Measurements from ENCODE around the gene CMC1.
A peak's percentile ranks its signal among the peaks of the same experiment; 100 is the strongest.

The CMC1 gene

DNA sequence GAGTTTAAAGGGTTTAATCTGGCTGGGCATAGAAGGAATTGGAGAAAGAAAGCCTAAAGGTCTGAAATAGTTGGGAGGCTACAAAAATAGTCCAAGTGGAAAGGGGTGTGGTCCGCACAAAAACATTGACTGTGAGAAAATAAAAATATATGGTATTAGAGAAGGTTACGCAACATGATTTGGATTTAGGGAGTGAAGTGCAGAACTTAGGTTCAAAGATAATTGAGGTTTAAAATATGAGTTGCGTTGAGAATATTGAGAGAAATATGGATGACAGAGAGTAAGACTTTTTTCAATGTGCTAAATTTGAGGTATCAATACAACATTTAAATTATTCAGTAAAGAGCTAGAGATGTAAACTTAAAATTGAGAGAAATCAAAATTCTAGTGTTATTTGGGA is 15.4 kb upstream of the CMC1 start:
- H3K27me3 ChIP-seq (ENCODE audit: low read depth) = no peaks in the 10 kb centered on the region
- no peak for DNase-seq (ENCODE audit: low spot score in 2 of 2)
- in situ Hi-C loops (cut with MboI; ENCODE audit: low sequenced_read_pairs) = no loop called here
- H3K9me3 ChIP-seq = no peaks in the 10 kb centered on the region
- no peak overlapping the region for H3K4me3 ChIP-seq
- H3K36me3 ChIP-seq (replicated peaks) = no peaks in the 10 kb centered on the region
- no peaks in the 10 kb centered on the region for H3K4me1 ChIP-seq

DNA sequence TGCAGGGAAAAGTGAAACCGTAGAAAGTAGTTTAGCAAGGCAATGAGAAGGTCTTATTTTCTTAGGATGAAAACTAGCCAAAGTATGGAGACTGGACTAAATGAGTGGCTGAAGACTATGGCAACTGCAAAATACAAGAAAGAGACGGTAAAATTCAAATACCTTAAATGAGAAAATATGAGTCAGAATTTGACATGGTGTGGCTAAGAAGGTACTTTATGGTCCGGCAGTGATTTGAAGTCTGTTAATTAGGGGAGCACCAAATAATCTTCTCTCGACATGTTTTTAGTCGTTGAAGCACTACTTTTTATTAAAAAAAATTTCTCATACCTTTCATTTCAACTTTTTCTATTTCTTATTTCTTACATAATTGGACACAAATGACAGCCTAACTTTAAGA is 12.8 kb upstream of the CMC1 start:
- in situ Hi-C loops (cut with MboI; ENCODE audit: low sequenced_read_pairs) = no loop called here
- no peaks in the 10 kb centered on the region for H3K4me1 ChIP-seq
- no peaks in the 10 kb centered on the region for H3K27me3 ChIP-seq (ENCODE audit: low read depth)

DNA sequence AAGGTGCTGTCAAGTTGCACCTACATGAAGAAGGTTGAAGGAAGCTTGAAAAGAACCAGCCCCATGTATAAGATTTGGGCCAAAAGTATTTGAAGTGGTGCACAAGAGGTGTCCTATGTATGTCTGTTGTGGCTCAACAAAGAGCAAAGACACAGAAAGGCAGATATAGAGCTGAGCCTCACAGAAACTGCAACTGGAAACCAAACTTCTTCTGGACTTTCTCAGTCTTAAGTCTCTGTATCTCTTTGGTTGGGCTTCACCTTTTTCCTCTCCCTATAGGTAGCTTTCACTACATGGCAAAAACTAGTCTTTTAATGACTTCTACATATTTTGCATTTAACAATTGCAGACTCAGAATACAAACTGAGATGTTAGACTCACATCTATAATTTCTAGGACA is 8.8 kb upstream of the CMC1 start:
- H3K9me3 ChIP-seq = no peaks in the 10 kb centered on the region
- H3K36me3 ChIP-seq (replicated peaks) = no peaks in the 10 kb centered on the region
- no peak overlapping the region for H3K4me3 ChIP-seq
- H3K27me3 ChIP-seq (ENCODE audit: low read depth) = peaks cover 2% of the 10 kb centered on the region; the same call in 1 of the 2 replicates
- H3K4me1 ChIP-seq = no peaks in the 10 kb centered on the region
- in situ Hi-C loops (cut with MboI; ENCODE audit: low sequenced_read_pairs) = no loop called here
- no peak for DNase-seq (ENCODE audit: low spot score in 2 of 2)

More for the DNA sequence above, 12.8 kb upstream of the CMC1 start:
- Histone ChIP-seq H3K9me3 (no peaks in the 10 kb centered on the region), H3K36me3 (replicated peaks) (no peaks in the 10 kb centered on the region), H3K4me3 (no peak overlapping the region)
- no peak for DNase-seq (ENCODE audit: low spot score in 2 of 2)

DNA sequence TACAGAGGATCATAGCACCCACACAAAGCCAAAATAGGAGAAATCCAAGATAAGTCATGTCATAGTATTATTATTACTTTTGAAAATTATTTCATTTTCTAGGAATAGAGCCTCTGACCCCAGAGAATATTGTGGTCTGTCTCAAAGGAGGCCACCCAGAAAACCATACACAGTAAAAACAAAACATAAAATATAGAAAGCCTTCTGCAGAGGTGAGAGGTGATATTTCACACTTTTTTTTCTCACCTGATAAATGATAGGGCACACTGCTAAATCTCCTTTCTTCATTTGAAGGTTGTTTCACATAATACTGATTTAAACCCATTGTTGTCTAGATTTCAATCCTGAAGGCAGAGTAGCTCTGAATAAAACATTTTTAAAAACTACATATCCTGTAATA is 7.0 kb upstream of the CMC1 start:
- Histone ChIP-seq H3K27me3 (ENCODE audit: low read depth) (peaks cover 2% of the 10 kb centered on the region; the same call in 1 of the 2 replicates), H3K4me3 (no peak overlapping the region), H3K9me3 (no peaks in the 10 kb centered on the region), H3K4me1 (no peaks in the 10 kb centered on the region), H3K36me3 (replicated peaks) (no peaks in the 10 kb centered on the region)
- in situ Hi-C loops (cut with MboI; ENCODE audit: low sequenced_read_pairs) = no loop called here
- no peak for DNase-seq (ENCODE audit: low spot score in 2 of 2)

- DNase-seq (ENCODE audit: low spot score in 2 of 2) = no peak
- Histone ChIP-seq H3K4me3 (no peak overlapping the region), H3K9me3 (no peaks in the 10 kb centered on the region), H3K27me3 (ENCODE audit: low read depth) (peaks cover 2% of the 10 kb centered on the region; the same call in 1 of the 2 replicates), H3K36me3 (replicated peaks) (no peaks in the 10 kb centered on the region), H3K4me1 (peaks cover 8% of the 10 kb centered on the region)
- in situ Hi-C loops (cut with MboI; ENCODE audit: low sequenced_read_pairs) = no loop called here
These were observed 2.3 kb upstream of the CMC1 start for GRCh38 chr3:28239108-28239507.

GRCh38 chr3:28240441-28240840 is 978 bp upstream of the CMC1 start:
- in situ Hi-C loops (cut with MboI; ENCODE audit: low sequenced_read_pairs) = no loop called here
- no peak overlapping the region for H3K4me3 ChIP-seq
- H3K36me3 ChIP-seq (replicated peaks) = no peaks in the 10 kb centered on the region
- H3K27me3 ChIP-seq (ENCODE audit: low read depth) = peaks cover 2% of the 10 kb centered on the region; the same call in 1 of the 2 replicates
- H3K4me1 ChIP-seq = peaks cover 8% of the 10 kb centered on the region
- no peaks in the 10 kb centered on the region for H3K9me3 ChIP-seq
- DNase-seq (ENCODE audit: low spot score in 2 of 2) = no peak

DNA sequence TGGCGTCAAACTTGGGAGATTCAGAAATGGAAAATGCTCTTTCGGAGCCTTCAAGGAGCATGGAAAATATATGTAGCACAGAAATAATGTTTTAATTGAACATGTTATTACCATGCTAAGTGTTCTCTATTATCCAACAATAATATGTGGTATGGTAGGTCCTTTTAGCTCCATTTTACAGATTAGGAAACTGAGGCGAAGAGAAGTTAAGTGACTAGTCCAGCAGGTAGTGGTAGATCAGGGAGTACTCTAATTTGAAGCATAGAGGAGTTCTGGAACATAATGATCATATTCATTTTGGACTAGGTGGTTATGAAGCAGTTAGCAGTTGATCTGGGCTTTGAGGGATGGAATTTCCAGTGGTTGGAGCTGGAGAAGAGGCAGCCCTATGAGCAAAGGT is 1.1 kb downstream of the CMC1 start:
- peaks cover 8% of the 10 kb centered on the region for H3K4me1 ChIP-seq

DNA sequence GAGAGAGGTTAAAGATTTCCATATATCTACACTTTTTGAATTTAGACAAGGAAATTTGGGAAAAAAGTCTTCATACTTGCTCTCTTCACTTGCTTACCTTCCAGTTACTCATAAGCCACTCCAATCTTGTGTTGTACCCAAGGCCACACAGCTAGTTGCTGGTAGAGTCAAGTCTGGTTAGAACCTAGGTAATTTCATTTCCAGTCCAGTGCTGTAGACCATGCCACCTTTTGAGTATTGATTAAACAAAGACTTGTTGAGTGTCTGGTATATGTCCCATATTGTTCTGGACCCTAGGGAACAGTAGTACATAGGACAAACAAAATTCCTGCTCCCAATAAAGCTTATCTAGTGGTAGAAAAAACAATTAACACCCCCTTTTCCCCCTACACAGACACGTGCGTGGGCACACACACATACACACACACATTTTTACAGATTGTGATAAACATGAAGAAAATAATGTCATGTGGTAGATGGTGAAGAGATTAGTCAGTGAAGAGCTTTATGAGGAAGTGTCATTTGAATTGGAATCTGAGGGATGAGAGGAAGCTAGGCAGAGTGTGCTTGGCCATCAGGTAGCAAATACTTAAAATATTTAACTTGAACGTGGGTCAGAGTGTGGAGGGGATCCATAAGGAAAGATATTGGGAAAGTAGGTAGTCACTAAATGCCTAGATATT is 2.1 kb downstream of the CMC1 start:
- H3K4me1 ChIP-seq = peaks cover 13% of the 10 kb centered on the region
- H3K27me3 ChIP-seq (ENCODE audit: low read depth) = no peaks in the 10 kb centered on the region
- H3K36me3 ChIP-seq (replicated peaks) = no peaks in the 10 kb centered on the region
- H3K4me3 ChIP-seq = no peak overlapping the region
- in situ Hi-C loops (cut with MboI; ENCODE audit: low sequenced_read_pairs) = no loop called here
- no peaks in the 10 kb centered on the region for H3K9me3 ChIP-seq
- no peak for DNase-seq (ENCODE audit: low spot score in 2 of 2)

More for the DNA sequence above, 1.1 kb downstream of the CMC1 start:
- Histone ChIP-seq H3K9me3 (no peaks in the 10 kb centered on the region), H3K27me3 (ENCODE audit: low read depth) (no peaks in the 10 kb centered on the region), H3K4me3 (peak overlapping the region; percentile 88), H3K36me3 (replicated peaks) (no peaks in the 10 kb centered on the region)
- DNase-seq (ENCODE audit: low spot score in 2 of 2) = no peak
- in situ Hi-C loops (cut with MboI; ENCODE audit: low sequenced_read_pairs) = no loop called here

- Histone ChIP-seq H3K27me3 (ENCODE audit: low read depth) (no peaks in the 10 kb centered on the region), H3K36me3 (replicated peaks) (no peaks in the 10 kb centered on the region), H3K9me3 (no peaks in the 10 kb centered on the region), H3K4me3 (no peak overlapping the region), H3K4me1 (peaks cover 15% of the 10 kb centered on the region)
- DNase-seq (ENCODE audit: low spot score in 2 of 2) = no peak
- in situ Hi-C loops (cut with MboI; ENCODE audit: low sequenced_read_pairs) = no loop called here
These were observed 3.1 kb downstream of the CMC1 start for GRCh38 chr3:28244491-28244890.

- H3K4me1 ChIP-seq = peaks cover 10% of the 10 kb centered on the region
- no peaks in the 10 kb centered on the region for H3K9me3 ChIP-seq
- no peak overlapping the region for H3K4me3 ChIP-seq
- in situ Hi-C loops (cut with MboI; ENCODE audit: low sequenced_read_pairs) = no loop called here
- no peaks in the 10 kb centered on the region for H3K27me3 ChIP-seq (ENCODE audit: low read depth)
- H3K36me3 ChIP-seq (replicated peaks) = no peaks in the 10 kb centered on the region
- DNase-seq (ENCODE audit: low spot score in 2 of 2) = no peak
These were observed 5.9 kb downstream of the CMC1 start for GRCh38 chr3:28247286-28247685.

- no peaks in the 10 kb centered on the region for H3K36me3 ChIP-seq (replicated peaks)
- peaks cover 7% of the 10 kb centered on the region for H3K4me1 ChIP-seq
- no peak overlapping the region for H3K4me3 ChIP-seq
- no peak for DNase-seq (ENCODE audit: low spot score in 2 of 2)
- H3K9me3 ChIP-seq = no peaks in the 10 kb centered on the region
- in situ Hi-C loops (cut with MboI; ENCODE audit: low sequenced_read_pairs) = no loop called here
- H3K27me3 ChIP-seq (ENCODE audit: low read depth) = no peaks in the 10 kb centered on the region
These were observed 9.6 kb downstream of the CMC1 start for GRCh38 chr3:28250999-28251398.

- Histone ChIP-seq H3K36me3 (replicated peaks) (no peaks in the 10 kb centered on the region), H3K4me1 (peaks cover 7% of the 10 kb centered on the region), H3K9me3 (no peaks in the 10 kb centered on the region), H3K4me3 (no peak overlapping the region), H3K27me3 (ENCODE audit: low read depth) (no peaks in the 10 kb centered on the region)
- no peak for DNase-seq (ENCODE audit: low spot score in 2 of 2)
- in situ Hi-C loops (cut with MboI; ENCODE audit: low sequenced_read_pairs) = no loop called here
These were observed 10.6 kb downstream of the CMC1 start for GRCh38 chr3:28252001-28252431.

- in situ Hi-C loops (cut with MboI; ENCODE audit: low sequenced_read_pairs) = no loop called here
- no peak for DNase-seq (ENCODE audit: low spot score in 2 of 2)
- H3K4me3 ChIP-seq = no peak overlapping the region
These were observed 11.8 kb downstream of the CMC1 start for GRCh38 chr3:28253040-28253715.

GRCh38 chr3:28262001-28262400 is 20.6 kb downstream of the CMC1 start:
- no peaks in the 10 kb centered on the region; the same call in 1 of the 2 replicates for H3K36me3 ChIP-seq (replicated peaks)
- in situ Hi-C loops (cut with MboI; ENCODE audit: low sequenced_read_pairs) = no loop called here
- DNase-seq (ENCODE audit: low spot score in 2 of 2) = no peak
- no peaks in the 10 kb centered on the region for H3K4me1 ChIP-seq
- no peaks in the 10 kb centered on the region for H3K27me3 ChIP-seq (ENCODE audit: low read depth)
- no peak overlapping the region for H3K4me3 ChIP-seq
- no peaks in the 10 kb centered on the region for H3K9me3 ChIP-seq

More at GRCh38 chr3:28253040-28253715, 11.8 kb downstream of the CMC1 start:
- H3K27me3 ChIP-seq (ENCODE audit: low read depth) = no peaks in the 10 kb centered on the region
- no peaks in the 10 kb centered on the region for H3K36me3 ChIP-seq (replicated peaks)
- H3K9me3 ChIP-seq = no peaks in the 10 kb centered on the region
- peaks cover 6% of the 10 kb centered on the region for H3K4me1 ChIP-seq
